Measurements from ENCODE around the gene HOXB2.

Gene HOXB2

DNA sequence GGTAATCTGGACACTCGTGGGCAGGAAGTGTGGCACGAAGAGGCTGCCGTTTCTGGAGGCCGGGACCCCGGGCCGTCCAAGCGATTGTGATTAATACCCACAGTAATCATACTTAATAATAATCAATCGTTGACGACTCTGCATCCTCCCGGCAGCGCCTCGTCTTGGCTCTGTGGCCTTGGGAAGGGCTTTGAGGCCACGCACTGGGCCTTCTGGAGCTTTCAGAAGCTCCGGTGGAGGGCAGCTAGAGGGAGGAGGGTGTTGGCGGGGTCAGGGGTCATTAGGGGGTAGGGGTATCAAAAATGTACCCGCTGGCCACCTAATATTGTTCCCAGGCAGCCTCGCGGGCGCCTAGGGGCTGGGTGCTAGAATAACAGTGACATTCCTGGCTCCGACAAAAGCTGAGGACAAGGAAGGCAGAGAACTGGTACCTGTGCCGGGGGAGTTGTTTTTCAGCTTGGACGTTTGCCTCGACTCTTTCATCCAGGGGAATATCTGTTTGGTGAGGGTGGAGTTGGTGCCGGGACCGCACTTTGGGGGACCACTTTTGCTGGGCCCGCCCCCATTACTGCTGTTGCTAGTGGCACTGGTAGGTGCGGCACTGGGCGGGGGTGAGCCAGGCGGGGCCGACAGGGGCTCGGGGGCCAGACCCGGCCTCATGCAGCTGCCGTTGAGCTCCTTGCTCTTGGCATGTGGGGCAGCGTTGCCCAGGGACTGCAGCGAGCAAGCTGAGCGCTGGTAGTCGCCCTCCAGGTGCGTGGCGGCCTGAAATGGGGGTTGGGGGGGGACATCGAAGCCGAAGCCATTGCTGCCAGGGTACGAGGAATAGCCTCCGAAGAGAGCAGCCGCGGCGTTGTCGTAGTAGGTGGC, 6.9 kb upstream of the HOXB2 start:
- DNase-seq, result no peak

GRCh38 chr17:48551214-48551555, 6.3 kb upstream of the HOXB2 start:
- DNase-seq, result no peak

GRCh38 chr17:48550502-48551213, 5.7 kb upstream of the HOXB2 start:
- DNase-seq, result no peak

DNA sequence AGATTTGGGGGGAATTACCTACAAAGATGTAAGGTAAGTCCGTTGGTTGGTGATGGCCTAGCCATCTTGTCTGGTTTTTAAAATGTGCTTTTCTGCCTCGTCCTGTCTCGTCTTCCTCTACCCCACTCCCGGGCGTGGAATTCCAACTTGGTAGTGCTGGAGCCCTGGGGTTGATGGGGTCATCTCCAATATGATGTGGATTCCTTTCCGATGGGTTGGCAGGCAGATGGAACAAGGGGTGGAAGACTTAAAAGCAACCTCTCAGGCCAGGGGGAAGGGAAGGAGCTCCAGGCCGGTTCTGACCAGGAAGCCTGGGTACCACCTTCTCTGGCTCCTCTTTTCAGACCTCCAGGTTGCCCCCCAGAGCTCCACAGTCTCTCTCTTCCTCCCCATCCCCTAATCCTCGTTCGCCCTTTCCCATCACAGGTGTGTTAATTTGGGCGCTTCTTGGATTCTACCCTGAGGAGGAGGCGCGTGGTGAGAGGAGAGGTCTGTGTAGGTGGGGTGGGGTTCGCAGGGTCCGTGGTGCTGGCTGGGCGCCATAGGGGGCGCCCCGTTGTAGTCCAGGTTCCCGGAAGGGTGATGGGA, 5.1 kb upstream of the HOXB2 start:
- DNase-seq, result no peak

- no peak for DNase-seq
These were observed 4.3 kb upstream of the HOXB2 start for GRCh38 chr17:48549281-48549630.

DNA sequence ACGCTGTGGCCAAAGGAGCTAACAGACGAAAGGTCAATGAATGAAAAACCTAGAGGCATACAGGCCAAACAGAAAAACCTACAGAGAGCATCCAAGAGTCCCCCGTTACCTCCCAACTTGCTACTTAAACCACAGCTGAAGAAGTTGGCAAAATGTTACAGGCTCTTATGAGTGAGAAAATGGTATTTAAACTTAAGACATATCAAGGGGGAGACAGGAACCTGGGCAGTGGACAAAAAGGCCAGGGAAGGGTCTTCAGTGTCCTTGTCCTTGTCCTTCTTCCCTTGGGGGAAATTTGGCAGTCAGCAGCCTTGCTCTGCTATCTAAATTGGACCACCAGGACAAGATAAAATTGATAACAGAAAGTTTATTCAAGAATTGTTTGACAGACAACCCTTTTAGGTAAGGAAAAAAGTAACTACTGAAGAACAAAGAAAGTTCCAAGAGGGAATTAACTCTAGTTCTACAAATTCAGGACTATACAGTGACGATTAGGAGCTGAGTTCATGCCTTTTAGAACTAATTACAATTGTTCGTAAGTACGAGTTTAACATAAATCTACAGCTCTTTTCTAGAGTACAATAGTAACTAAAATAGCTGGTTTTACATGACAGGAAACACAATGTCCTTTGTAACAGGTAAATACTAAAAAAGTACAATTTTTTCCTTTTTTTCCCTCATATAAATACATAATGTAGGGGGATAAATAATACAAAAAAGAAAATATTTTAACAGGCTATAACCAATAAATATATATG, 3.8 kb upstream of the HOXB2 start:
- DNase-seq, result no peak

DNA sequence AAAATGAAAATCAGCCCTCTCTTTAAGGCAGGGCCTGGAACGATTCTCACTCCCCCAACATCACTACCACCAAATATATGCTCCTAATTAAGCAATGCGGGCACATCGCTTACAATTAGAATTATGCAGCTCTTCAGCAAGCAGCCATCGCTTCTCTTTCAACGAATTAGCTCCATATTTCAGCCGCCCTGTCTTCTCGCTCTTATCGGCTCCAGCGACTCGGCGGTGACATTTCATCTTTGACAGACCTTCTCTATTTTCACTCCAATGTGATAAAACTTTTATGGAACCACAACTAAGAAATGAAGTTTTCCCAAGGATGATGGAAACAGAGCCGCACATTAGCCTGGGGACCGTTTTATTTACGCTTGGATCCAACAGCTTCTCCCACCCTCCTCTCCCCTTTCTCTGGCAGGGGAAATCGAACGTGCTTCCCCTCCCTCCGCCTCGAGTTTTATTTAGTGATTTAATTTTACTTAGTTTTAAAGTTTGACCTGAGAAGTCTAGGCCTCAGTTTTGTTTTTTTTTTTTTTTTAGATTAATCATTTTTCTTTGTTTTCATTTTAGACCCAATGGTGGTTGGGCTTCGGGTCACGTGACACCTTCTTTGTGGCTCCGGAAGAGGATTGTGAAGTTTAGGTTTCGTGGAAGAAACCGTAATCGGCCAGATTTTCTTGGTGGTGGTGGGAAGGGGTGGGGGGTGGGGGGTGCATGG, 3.1 kb upstream of the HOXB2 start:
- DNase-seq, result peak; percentile 48

DNA sequence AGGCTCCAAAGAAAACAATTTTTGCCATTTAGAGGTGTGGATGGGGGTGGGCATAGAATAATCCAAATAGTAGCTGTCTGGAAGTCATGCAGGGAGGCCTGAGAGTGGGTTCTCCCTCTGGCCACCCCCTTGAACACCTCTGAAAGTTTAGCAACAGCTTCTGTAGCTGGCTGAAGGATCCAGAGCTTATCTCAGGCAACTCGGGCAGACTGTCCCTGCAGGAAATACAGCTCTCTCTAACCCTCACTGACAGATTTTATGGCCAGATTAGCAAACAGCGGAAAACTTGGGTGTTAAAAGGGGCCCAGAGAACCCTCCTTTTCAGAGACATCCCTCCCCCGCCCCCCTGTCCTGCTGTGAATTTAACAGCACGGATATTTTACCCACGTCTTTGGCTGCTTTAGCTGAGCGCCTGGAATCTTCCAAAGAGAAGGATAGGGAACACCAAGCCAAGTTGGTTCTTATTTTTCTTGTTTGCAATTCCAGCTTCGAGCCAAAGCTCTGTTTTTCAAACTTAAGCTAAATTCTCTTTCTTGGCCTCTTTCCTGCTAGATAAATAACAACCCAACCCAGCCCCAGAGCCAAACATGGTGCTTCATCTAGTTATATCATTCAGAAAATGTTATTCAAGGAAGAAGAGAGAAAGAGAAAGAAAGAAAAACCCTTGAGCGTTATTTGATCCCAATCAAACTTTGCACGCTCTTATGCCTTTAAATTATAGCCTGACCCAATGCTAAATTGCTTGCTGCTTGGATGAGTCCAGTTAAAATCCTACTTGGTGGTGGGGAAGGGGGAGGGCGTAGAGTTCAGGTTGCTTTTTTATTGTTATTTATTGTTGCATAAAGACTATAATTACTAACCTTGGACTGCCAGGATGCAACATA, 2.3 kb upstream of the HOXB2 start:
- no peak for DNase-seq

DNA sequence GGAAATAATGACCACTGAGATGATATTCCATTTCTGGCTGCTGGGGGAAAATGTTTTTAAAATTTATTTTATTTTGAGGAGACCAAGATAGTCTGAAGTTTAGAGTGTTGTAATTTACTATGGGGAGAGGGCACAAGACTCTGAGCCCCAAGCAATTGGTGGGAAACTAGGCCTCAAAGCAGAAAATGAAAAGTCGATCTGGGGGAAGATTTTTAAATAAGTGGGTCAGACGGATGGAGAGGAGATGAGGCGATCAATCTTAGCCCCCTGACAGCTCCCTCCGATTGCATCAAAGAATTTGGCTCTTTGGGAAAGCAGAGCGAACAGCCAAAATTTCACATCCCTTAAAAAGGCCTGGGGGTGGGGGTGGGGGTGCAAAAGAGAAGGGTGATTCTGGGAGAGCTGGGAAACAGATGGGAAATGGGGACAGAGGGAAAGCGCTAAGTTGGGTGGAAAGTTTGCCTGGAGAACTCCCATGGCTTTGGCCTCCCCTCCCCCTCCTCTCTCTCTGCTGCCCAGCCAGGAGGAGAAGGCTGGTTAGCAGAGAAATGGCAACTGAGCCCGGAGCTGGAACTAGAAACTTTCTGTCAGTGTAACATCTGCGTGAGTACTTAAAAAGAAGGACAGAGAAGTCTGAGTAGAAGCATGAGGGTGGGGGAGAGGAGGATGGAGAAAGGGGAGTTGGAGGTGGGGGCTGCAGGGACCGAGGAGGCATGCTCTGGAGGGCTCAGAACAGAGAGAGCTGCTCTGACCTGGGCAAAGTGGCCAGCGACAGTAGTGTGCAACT, 1.4 kb upstream of the HOXB2 start:
- no peak for DNase-seq

GRCh38 chr17:48545539-48545938, 630 bp upstream of the HOXB2 start:
- no peak for DNase-seq

DNA sequence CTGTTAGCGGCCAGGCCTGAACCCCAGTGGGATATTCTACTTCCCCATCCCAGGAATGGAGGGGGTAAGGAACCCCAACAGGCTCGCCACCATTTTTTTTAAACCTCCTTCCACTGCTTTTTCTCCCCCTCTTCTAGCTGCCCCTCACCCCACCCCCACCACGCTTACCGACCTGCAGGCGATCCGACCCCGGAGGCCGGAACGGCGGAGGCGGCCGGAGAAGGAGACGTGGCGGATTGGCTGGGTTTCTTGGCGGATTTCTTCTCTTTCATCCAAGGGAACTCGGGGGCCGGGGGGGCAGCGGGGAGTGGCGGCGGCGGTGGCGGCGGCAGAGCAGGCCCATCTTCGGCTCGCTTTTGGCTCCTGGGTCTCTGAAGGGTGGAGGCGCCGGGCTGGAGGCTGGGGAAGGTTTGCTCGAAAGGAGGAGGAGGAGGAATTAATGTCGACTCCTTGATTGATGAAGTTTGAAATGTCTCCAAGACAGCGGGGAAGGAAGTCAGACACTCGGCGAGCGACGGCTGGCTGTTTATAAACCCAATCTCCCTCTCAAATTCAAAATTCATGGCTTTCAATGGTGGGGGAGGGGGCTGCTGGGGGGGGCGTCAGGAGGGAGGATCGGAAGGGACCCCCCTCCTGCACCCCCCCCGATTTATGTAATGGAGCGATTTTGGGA, 424 bp downstream of the HOXB2 start:
- DNase-seq, result no peak

GRCh38 chr17:48543854-48544348, 1.0 kb downstream of the HOXB2 start:
- no peak for DNase-seq

- DNase-seq, result peak; percentile 55
These were observed 1.6 kb downstream of the HOXB2 start for GRCh38 chr17:48543107-48543853.

DNA sequence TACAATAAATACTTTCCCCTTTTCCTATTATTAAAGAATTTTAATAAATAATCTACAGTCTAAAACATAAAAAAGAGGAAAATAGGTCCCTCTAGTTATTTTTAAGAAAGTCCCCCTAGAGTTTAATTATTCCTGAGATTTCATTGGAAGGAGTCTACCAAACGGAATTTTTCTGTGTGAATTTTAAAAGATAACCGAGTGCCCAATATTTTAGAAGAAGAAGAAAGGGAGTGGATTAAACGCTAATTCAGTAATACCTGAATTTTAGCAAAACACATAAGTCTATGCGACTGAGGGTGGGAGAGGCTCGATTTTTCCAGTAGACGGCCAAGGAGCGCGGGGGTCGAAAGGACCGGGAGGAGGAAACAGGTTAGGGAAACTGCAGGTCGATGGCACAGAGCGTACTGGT, 2.2 kb downstream of the HOXB2 start:
- no peak for DNase-seq

DNA sequence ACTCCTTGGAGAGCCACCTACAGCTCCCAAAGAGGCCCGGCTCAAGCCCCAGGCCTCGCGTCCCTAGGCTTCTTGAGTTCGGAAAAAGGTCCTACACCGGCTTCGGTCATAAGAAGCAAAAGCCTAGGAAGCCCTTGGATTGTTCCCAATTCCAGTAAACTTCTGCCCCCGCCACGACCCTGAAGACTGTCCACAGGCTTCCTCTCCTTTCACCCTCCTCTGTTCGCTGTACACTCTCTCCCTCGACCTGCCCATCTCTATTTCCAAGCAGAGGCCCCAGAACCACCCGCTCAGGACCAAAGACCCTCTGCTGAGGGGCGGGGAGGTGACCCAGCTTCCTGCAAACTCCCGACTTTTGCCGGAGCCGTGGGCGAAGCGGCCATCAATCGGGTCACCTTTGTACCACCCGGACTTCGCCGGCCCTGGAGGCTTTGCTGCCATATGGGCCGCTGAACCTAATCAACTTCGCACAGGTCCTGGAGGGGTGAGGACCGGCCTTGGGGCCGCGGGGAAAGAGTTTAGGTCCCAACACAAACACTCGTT, 2.7 kb downstream of the HOXB2 start:
- DNase-seq, result no peak

- DNase-seq, result no peak
These were observed 3.3 kb downstream of the HOXB2 start for GRCh38 chr17:48541577-48542113.

GRCh38 chr17:48541036-48541576, 3.8 kb downstream of the HOXB2 start:
- no peak for DNase-seq

DNA sequence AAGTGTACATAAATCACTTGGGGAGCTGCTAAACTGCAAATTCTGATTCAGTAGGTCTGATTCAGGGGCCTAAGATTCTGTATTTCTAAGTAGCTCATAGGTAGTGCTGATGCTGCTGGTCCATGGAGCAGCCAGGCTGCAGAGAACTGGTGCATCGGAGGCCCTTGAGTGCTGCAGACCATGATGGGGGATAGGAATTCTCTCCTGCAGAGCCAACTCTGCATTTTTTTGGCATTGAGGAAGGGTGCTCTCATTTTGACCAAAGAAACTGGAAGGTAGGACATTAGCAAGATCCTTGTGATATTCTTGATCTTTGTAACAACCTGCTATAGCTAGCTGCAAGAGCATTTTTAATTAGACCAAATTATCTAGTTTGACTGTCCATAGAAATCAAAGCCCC, 4.7 kb downstream of the HOXB2 start:
- DNase-seq, result no peak

All from CD4-positive, alpha-beta T cell treated with Interleukin-15 for 1 hour (primary cell).